Right lobe of liver (tissue), 4 donors: ENCODE results near the gene PRR19.

Source experiments
- CTCF ChIP-seq, 4 donors: fragments of 200-600 bp in 3 of 4; fragments of 450-650 bp in 1 of 4; IDR thresholded peaks; one replicate each; pipeline versions ENCODE4 v1.5.1 to v1.8.0; 2016 to 2022; ENCODE audit warnings: antibody characterized with exemption in 4 of 4, mild to moderate bottlenecking in 2 of 4
- POLR2A ChIP-seq: fragments of 450-650 bp; IDR thresholded peaks from one replicate; pipeline ENCODE4 v1.6.1; 2017; ENCODE audit warnings: antibody characterized with exemption, mild to moderate bottlenecking
- donor health status: DM: no; HTN: no; CAD: no.
- donor health status: DM: no; HTN: no; CAD: no.
- donor health status: DM: no; HTN: yes; CAD: no.

DNA sequence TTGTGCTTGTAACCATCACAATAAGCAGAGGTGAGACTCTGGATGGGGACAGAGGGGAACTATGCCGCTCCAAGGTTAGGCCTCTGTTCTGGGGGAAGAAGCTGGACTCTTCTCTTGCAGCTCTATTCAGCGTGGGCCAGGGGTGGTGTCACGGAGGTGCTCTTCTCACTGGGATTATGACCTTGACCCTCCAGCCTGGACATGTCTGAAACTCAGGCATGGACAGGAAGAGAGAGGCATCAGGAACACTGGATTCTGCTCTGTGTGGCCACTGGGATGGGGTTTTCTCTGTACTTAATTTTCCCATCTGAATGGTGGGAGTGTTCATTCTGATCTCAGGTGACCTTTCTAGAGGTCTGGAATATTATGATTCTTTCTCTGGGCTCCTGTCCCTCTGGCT, 31.1 kb downstream of the PRR19 start:
- TF ChIP-seq POLR2A = no peak
- TF ChIP-seq CTCF (IDR thresholded peaks at IDR 0.05) = no peak
